AG09309 (cell line): ENCODE measurements around the gene RALGPS2.

ENCODE experiments used
- DNase-seq: peaks from one replicate; pipeline ENCODE4 v3.0.0-alpha.2; 2010; ENCODE audit warnings: low read depth
- H3K4me3 ChIP-seq: 2 replicates; pipeline ENCODE4 v1.5.1; 2011; ENCODE audit warnings: mild to moderate bottlenecking, low read depth, low read length, moderate library complexity; ENCODE audit not compliant: control insufficient read depth
- CTCF ChIP-seq: IDR thresholded peaks from 2 replicates; pipeline ENCODE4 v1.5.1; 2011; ENCODE audit warnings: mild to moderate bottlenecking, low read depth, low read length, inconsistent platforms; ENCODE audit not compliant: insufficient read depth, control insufficient read depth; ENCODE audit errors: missing control alignments

RALGPS2 gene

GRCh38 chr1:178784131-178784536 is 59.1 kb downstream of the RALGPS2 start:
- no peak overlapping the region for H3K4me3 ChIP-seq
- no peak for DNase-seq
- TF ChIP-seq CTCF: no peak

GRCh38 chr1:178792394-178792793 is 67.3 kb downstream of the RALGPS2 start:
- H3K4me3 ChIP-seq: no peak overlapping the region
- DNase-seq: no peak
- TF ChIP-seq CTCF: no peak

GRCh38 chr1:178796013-178796412 is 71.0 kb downstream of the RALGPS2 start:
- no peak overlapping the region for H3K4me3 ChIP-seq
- no peak for TF ChIP-seq CTCF
- DNase-seq: no peak

- no peak for TF ChIP-seq CTCF
- DNase-seq: no peak
- no peak overlapping the region for H3K4me3 ChIP-seq
Observed at GRCh38 chr1:178797590-178797989, 72.5 kb downstream of the RALGPS2 start.

GRCh38 chr1:178798232-178798861 is 73.3 kb downstream of the RALGPS2 start:
- no peak for DNase-seq
- no peak for TF ChIP-seq CTCF
- H3K4me3 ChIP-seq: no peak overlapping the region

GRCh38 chr1:178802873-178803272 is 77.8 kb downstream of the RALGPS2 start:
- H3K4me3 ChIP-seq: no peak overlapping the region
- TF ChIP-seq CTCF: no peak
- no peak for DNase-seq

GRCh38 chr1:178806665-178807300 is 81.7 kb downstream of the RALGPS2 start:
- no peak for TF ChIP-seq CTCF
- H3K4me3 ChIP-seq: no peak overlapping the region
- no peak for DNase-seq
